ENCODE measurements around the gene SDK1.

DNA sequence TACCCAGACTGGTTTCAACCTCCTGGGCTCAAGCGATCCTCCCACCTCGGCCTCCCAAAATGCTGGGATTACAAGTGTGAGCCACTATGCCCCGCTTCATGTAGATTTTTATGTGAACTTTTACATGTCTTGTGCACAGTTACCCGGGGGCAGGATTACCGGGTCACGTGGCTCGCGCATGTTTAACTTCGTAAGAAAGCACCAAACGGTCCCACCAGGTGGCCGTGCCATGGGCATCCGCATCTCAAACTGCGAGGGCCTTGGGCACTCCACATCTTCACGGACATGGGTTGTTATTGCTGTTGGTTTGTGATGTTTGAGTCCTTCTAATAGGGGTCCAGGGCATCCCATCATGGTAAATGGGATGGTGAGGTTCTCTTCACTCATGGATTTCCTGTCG lies 744.4 kb downstream of the SDK1 start:
- no peak for TF ChIP-seq POLR2A (IDR thresholded peaks at IDR 0.05)
- TF ChIP-seq, protein P1, sequence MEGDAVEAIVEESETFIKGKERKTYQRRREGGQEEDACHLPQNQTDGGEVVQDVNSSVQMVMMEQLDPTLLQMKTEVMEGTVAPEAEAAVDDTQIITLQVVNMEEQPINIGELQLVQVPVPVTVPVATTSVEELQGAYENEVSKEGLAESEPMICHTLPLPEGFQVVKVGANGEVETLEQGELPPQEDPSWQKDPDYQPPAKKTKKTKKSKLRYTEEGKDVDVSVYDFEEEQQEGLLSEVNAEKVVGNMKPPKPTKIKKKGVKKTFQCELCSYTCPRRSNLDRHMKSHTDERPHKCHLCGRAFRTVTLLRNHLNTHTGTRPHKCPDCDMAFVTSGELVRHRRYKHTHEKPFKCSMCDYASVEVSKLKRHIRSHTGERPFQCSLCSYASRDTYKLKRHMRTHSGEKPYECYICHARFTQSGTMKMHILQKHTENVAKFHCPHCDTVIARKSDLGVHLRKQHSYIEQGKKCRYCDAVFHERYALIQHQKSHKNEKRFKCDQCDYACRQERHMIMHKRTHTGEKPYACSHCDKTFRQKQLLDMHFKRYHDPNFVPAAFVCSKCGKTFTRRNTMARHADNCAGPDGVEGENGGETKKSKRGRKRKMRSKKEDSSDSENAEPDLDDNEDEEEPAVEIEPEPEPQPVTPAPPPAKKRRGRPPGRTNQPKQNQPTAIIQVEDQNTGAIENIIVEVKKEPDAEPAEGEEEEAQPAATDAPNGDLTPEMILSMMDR (IDR thresholded peaks at IDR 0.05), result no peak

All from vagina (tissue), 2 donors.